Osteoblast (primary cell): ENCODE results near the gene POMGNT1. TPM values are rescaled to one million over a fixed set of nuclear protein-coding genes. Genes with fewer than 3 reads are reported as not detected.
"Not testable (repeated sequence)": the region's sequence is repeated elsewhere in the genome, so short reads cannot be mapped to it uniquely, and the experiment has no call there.

ENCODE experiments used
- DNase-seq: peaks from one replicate; pipeline ENCODE4 v3.0.0; 2011; ENCODE audit warnings: low spot score, mixed read lengths; ENCODE audit not compliant: insufficient read length; ENCODE audit errors: missing footprints
- H2AFZ ChIP-seq: 2 replicates; pipeline ENCODE4 v1.6.0; 2011; ENCODE audit warnings: mild to moderate bottlenecking, low read length
- H3K27ac ChIP-seq: 2 replicates; pipeline ENCODE4 v1.5.1; 2011; ENCODE audit warnings: mild to moderate bottlenecking, low read depth, low read length, moderate library complexity
- H3K27me3 ChIP-seq: 2 replicates; pipeline ENCODE4 v1.6.0; 2012; ENCODE audit warnings: mild to moderate bottlenecking, control low read depth, inconsistent platforms, low read length, moderate library complexity; ENCODE audit not compliant: insufficient read depth
- H3K36me3 ChIP-seq: 2 replicates; pipeline ENCODE4 v1.5.1; 2011; ENCODE audit warnings: mild to moderate bottlenecking, low read length, control low read depth, moderate library complexity; ENCODE audit not compliant: insufficient read depth
- H3K4me1 ChIP-seq: 2 replicates; pipeline ENCODE4 v1.5.1; 2011; ENCODE audit warnings: mild to moderate bottlenecking, low read length, control low read depth, moderate library complexity; ENCODE audit not compliant: insufficient read depth
- H3K4me2 ChIP-seq: 2 replicates; pipeline ENCODE4 v1.6.0; 2011; ENCODE audit warnings: mild to moderate bottlenecking, low read length; ENCODE audit not compliant: insufficient read depth
- H3K4me3 ChIP-seq: fragments of 200-600 bp; sonication (generic); 3 replicates; pipeline ENCODE4 v1.5.1; 2012; ENCODE audit warnings: mild to moderate bottlenecking, low read length, inconsistent platforms; ENCODE audit not compliant: insufficient read depth
- H3K79me2 ChIP-seq: 2 replicates; pipeline ENCODE4 v1.6.0; 2012; ENCODE audit warnings: mild to moderate bottlenecking, low read length, control low read depth, inconsistent platforms; ENCODE audit not compliant: insufficient read depth
- H3K9me3 ChIP-seq: 2 replicates; pipeline ENCODE4 v1.5.1; 2011; ENCODE audit warnings: low read depth, low read length, control low read depth
- H4K20me1 ChIP-seq: 2 replicates; pipeline ENCODE4 v1.6.0; 2012; ENCODE audit warnings: mild to moderate bottlenecking, low read length, control low read depth; ENCODE audit not compliant: insufficient read depth
- CTCF ChIP-seq: IDR thresholded peaks from 2 replicates; pipeline ENCODE4 v1.5.1; 2011; ENCODE audit warnings: mild to moderate bottlenecking, low read depth, low read length, moderate library complexity; ENCODE audit errors: extremely low read depth
- total RNA-seq: library from RNA; depleted of rRNA; stranded (reverse); fragments of >200 nt; gene quantifications from 2 replicates; pipeline ENCODE4 v1.2.3, GENCODE V29; 2012

Gene POMGNT1
- total RNA-seq, 1 donor: 45.6 TPM

- Histone ChIP-seq H3K4me2 (no peak overlapping the region), H3K79me2 (no peaks in the 10 kb centered on the region), H3K36me3 (no peaks in the 10 kb centered on the region), H2AFZ (no peak overlapping the region), H3K4me1 (no peaks in the 10 kb centered on the region), H4K20me1 (no peaks in the 10 kb centered on the region), H3K4me3 (no peak overlapping the region), H3K9me3 (peaks cover 3% of the 10 kb centered on the region), H3K27ac (no peak overlapping the region), H3K27me3 (no peaks in the 10 kb centered on the region)
- no peak for TF ChIP-seq CTCF
- DNase-seq: no peak
These were observed 38.6 kb upstream of the POMGNT1 start for GRCh38 chr1:46236882-46237281.

- H3K4me2 ChIP-seq, H3K36me3 ChIP-seq, H3K4me1 ChIP-seq, DNase-seq, H3K27me3 ChIP-seq, H3K4me3 ChIP-seq, H3K27ac ChIP-seq, H3K79me2 ChIP-seq, H3K9me3 ChIP-seq, H4K20me1 ChIP-seq, H2AFZ ChIP-seq: not testable (repeated sequence)
These were observed 33.0 kb upstream of the POMGNT1 start for GRCh38 chr1:46231231-46231630.

- TF ChIP-seq CTCF: no peak
These were observed 26.7 kb upstream of the POMGNT1 start for GRCh38 chr1:46224966-46225365.

GRCh38 chr1:46223472-46223943 is 25.3 kb upstream of the POMGNT1 start:
- Histone ChIP-seq H3K4me3 (peak overlapping the region; percentile 39), H4K20me1 (no peaks in the 10 kb centered on the region), H2AFZ (peak overlapping the region; percentile 86), H3K27me3 (no peaks in the 10 kb centered on the region), H3K4me2 (peak overlapping the region; percentile 59), H3K4me1 (peaks cover 5% of the 10 kb centered on the region), H3K27ac (no peak overlapping the region), H3K36me3 (peaks cover 6% of the 10 kb centered on the region), H3K79me2 (no peaks in the 10 kb centered on the region), H3K9me3 (no peaks in the 10 kb centered on the region)
- peak; percentile 98 for TF ChIP-seq CTCF
- peak; percentile 94 for DNase-seq

More at GRCh38 chr1:46224966-46225365, 26.7 kb upstream of the POMGNT1 start:
- Histone ChIP-seq H2AFZ (no peak overlapping the region), H3K27ac (no peak overlapping the region), H3K27me3 (no peaks in the 10 kb centered on the region), H3K36me3 (peaks cover 6% of the 10 kb centered on the region), H3K4me3 (no peak overlapping the region), H3K9me3 (no peaks in the 10 kb centered on the region), H3K4me2 (no peak overlapping the region), H3K4me1 (peaks cover 5% of the 10 kb centered on the region), H4K20me1 (no peaks in the 10 kb centered on the region), H3K79me2 (no peaks in the 10 kb centered on the region)
- DNase-seq: no peak

- H4K20me1 ChIP-seq, H3K4me1 ChIP-seq, H2AFZ ChIP-seq, H3K27me3 ChIP-seq, H3K4me2 ChIP-seq, H3K4me3 ChIP-seq, H3K36me3 ChIP-seq, DNase-seq, H3K79me2 ChIP-seq, H3K9me3 ChIP-seq, H3K27ac ChIP-seq: not testable (repeated sequence)
These were observed 24.8 kb upstream of the POMGNT1 start for GRCh38 chr1:46223055-46223454.
